Loucy (cell line): ENCODE results near the gene CLPSL1.

Experiments
- H2AFZ ChIP-seq: fragments of 200-600 bp; sonication (generic); 2 replicates; pipeline ENCODE4 v1.6.0; 2016; ENCODE audit warnings: antibody characterized with exemption, mild to moderate bottlenecking, low read length, moderate library complexity
- H3F3A ChIP-seq: fragments of 200-600 bp; 2 replicates; pipeline ENCODE4 v1.6.0; 2016; ENCODE audit warnings: antibody characterized with exemption, low read depth, mild to moderate bottlenecking
- H3K27me3 ChIP-seq: fragments of 200-600 bp; sonication (generic); 2 replicates; pipeline ENCODE4 v1.6.1; 2014; ENCODE audit warnings: low read length, mild to moderate bottlenecking; ENCODE audit not compliant: insufficient read depth, poor library complexity, severe bottlenecking
- H3K36me3 ChIP-seq: fragments of 200-600 bp; sonication (generic); 2 replicates; pipeline ENCODE4 v1.6.1; 2016; ENCODE audit warnings: low read length; ENCODE audit not compliant: insufficient read depth
- H3K4me1 ChIP-seq: fragments of 200-600 bp; sonication (generic); 2 replicates; pipeline ENCODE4 v1.5.1; 2014; ENCODE audit warnings: low read length, mild to moderate bottlenecking; ENCODE audit not compliant: insufficient read depth, poor library complexity, severe bottlenecking
- H3K4me2 ChIP-seq: fragments of 200-600 bp; sonication (generic); 2 replicates; pipeline ENCODE4 v1.6.0; 2014; ENCODE audit warnings: antibody characterized with exemption, low read length, low read depth, mild to moderate bottlenecking; ENCODE audit not compliant: poor library complexity, severe bottlenecking
- H3K4me3 ChIP-seq: fragments of 200-600 bp; sonication (generic); 2 replicates; pipeline ENCODE4 v1.5.1; 2014; ENCODE audit warnings: low read length, mild to moderate bottlenecking, mixed read lengths; ENCODE audit not compliant: poor library complexity, severe bottlenecking
- H3K79me2 ChIP-seq: fragments of 200-600 bp; sonication (generic); 2 replicates; pipeline ENCODE4 v1.6.1; 2014; ENCODE audit warnings: low read length; ENCODE audit not compliant: insufficient read depth
- H3K9ac ChIP-seq: fragments of 200-600 bp; sonication (generic); 2 replicates; pipeline ENCODE4 v1.6.0; 2014; ENCODE audit warnings: mild to moderate bottlenecking, low read depth, low read length, moderate library complexity; ENCODE audit not compliant: poor library complexity, severe bottlenecking
- H3K9me2 ChIP-seq: fragments of 200-600 bp; sonication (generic); replicated peaks from 2 replicates; pipeline ENCODE4 v1.6.1; 2016; ENCODE audit warnings: low read depth, low read length, mixed read lengths
- H3K9me3 ChIP-seq: fragments of 200-600 bp; sonication (generic); 2 replicates; pipeline ENCODE4 v1.6.1; 2014; ENCODE audit warnings: mild to moderate bottlenecking, antibody characterized with exemption, low read length, low read depth; ENCODE audit not compliant: insufficient read depth
- H4K20me1 ChIP-seq: fragments of 200-600 bp; sonication (generic); 2 replicates; pipeline ENCODE4 v1.6.0; 2014; ENCODE audit warnings: antibody characterized with exemption, low read length, mild to moderate bottlenecking; ENCODE audit not compliant: insufficient read depth, poor library complexity, severe bottlenecking
- EZH2phosphoT487 ChIP-seq: fragments of 200-600 bp; IDR thresholded peaks from 2 replicates; pipeline ENCODE4 v1.6.1; 2018; ENCODE audit warnings: antibody characterized with exemption, mild to moderate bottlenecking, moderate library complexity, borderline replicate concordance
- TF ChIP-seq, protein P1 (sequence below): fragments of 200-600 bp; sonication (generic); conservative IDR thresholded peaks from 2 replicates; pipeline ENCODE4 v1.5.1; 2014; ENCODE audit warnings: mild to moderate bottlenecking, antibody characterized with exemption, low read length

CLPSL1 gene

DNA sequence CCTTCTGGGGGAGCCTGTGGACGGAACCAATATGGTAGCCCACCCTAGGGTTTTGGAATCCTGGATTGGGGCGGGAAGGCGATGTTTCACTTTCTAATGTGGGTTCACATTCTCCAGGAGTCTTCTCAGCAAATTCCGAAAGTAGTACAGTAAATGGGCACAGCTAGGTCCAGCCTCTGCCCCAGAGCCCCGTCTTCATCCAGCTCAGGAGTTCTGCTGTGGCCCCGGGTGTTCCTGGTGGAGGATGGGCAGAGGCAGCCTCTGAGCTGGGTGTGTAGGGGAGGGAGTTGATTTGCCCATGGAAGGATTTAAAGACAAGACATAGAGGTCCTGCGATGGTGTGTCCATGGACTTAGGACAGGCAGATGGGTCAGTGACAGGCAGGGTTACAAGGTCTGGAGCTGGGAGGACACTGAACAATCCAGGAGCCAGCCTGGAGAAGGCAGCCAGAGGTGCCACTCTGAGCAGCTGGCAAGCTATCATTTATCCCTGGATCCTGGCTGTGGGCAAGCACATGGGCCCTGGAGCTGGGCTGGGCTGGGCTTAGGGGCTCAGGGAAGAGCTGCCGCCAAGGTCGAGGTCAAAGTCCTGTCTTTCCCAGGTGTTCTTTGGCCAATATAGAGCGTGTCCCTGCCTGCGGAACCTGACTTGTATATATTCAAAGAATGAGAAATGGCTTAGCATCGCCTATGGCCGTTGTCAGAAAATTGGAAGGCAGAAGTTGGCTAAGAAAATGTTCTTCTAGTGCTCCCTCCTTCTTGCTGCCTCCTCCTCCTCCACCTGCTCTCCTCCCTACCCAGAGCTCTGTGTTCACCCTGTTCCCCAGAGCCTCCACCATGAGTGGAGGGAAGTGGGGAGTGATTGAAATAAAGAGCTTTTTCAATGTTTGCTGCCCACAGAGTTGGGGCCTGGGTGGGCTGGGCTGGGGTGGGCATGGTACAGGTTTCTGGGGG is 6.7 kb downstream of the CLPSL1 start:
- no peak overlapping the region for H3K4me2 ChIP-seq
- no peaks in the 10 kb centered on the region for H3K36me3 ChIP-seq
- H4K20me1 ChIP-seq = no peaks in the 10 kb centered on the region
- no peaks in the 10 kb centered on the region for H3K9me2 ChIP-seq
- no peaks in the 10 kb centered on the region for H3K9me3 ChIP-seq
- H2AFZ ChIP-seq = no peak overlapping the region
- TF ChIP-seq, protein P1, sequence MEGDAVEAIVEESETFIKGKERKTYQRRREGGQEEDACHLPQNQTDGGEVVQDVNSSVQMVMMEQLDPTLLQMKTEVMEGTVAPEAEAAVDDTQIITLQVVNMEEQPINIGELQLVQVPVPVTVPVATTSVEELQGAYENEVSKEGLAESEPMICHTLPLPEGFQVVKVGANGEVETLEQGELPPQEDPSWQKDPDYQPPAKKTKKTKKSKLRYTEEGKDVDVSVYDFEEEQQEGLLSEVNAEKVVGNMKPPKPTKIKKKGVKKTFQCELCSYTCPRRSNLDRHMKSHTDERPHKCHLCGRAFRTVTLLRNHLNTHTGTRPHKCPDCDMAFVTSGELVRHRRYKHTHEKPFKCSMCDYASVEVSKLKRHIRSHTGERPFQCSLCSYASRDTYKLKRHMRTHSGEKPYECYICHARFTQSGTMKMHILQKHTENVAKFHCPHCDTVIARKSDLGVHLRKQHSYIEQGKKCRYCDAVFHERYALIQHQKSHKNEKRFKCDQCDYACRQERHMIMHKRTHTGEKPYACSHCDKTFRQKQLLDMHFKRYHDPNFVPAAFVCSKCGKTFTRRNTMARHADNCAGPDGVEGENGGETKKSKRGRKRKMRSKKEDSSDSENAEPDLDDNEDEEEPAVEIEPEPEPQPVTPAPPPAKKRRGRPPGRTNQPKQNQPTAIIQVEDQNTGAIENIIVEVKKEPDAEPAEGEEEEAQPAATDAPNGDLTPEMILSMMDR = no peak
- no peak for TF ChIP-seq EZH2phosphoT487
- no peak overlapping the region for H3K9ac ChIP-seq
- H3K27me3 ChIP-seq = no peaks in the 10 kb centered on the region
- H3F3A ChIP-seq = no peaks in the 10 kb centered on the region
- no peaks in the 10 kb centered on the region for H3K79me2 ChIP-seq
- no peaks in the 10 kb centered on the region for H3K4me1 ChIP-seq
- no peak overlapping the region for H3K4me3 ChIP-seq

DNA sequence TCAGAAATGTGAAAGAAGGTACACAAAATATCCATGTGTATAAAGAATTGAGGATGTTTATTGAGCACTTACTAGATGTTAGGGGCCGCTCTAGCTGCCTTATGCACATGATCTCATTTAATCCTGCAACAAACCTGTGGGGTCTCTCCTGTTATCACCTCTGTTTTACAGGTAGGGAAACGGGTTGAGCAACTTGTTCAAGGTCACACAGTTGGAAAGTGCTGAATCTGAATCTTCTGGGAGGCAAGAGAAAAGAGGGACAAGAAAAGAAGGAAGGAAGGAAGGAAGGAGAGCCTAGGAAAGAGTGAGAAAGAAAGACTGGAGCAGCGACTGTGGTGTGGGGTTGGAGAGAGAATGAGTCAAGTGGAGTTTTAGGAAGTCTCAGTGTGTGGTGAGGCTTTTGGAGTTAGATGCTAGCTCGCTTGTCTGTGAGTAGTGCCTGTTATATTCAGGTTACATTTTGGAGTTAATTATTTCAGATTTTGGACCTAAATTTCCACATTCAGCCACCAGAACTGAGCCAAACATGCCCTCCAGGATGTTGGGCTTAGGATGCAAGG is 7.7 kb downstream of the CLPSL1 start:
- no peaks in the 10 kb centered on the region for H3K4me1 ChIP-seq
- H3K9me3 ChIP-seq = no peaks in the 10 kb centered on the region
- H3K4me3 ChIP-seq = no peak overlapping the region
- no peaks in the 10 kb centered on the region for H3K27me3 ChIP-seq
- no peak overlapping the region for H3K4me2 ChIP-seq
- H3F3A ChIP-seq = no peaks in the 10 kb centered on the region
- H3K9me2 ChIP-seq = no peaks in the 10 kb centered on the region
- no peaks in the 10 kb centered on the region for H3K79me2 ChIP-seq
- no peak overlapping the region for H2AFZ ChIP-seq
- no peaks in the 10 kb centered on the region for H4K20me1 ChIP-seq
- H3K36me3 ChIP-seq = no peaks in the 10 kb centered on the region
- no peak for TF ChIP-seq EZH2phosphoT487
- TF ChIP-seq, protein P1 = no peak
- no peak overlapping the region for H3K9ac ChIP-seq

DNA sequence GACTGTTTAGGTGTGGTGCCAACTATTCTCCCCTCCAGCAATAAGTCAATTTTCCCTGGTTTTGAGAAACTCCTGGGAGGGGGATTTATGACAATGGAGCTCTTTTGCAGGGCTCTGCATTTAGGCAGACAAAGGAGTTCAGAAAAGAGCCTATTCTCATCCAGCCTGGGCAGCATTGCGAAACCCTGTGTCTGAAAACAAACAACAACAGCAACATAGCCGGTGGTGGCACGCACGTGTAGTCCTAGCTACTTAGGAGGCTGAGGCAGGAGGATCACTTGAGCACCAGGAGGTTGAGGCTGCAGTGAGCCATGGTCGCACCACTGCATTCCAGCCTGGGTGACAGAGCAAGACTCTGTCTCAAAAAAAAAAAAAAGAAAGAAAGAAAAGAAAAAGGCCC is 9.9 kb downstream of the CLPSL1 start:
- Histone ChIP-seq H4K20me1 (no peaks in the 10 kb centered on the region), H2AFZ (no peak overlapping the region), H3F3A (no peaks in the 10 kb centered on the region), H3K9ac (no peak overlapping the region), H3K9me3 (no peaks in the 10 kb centered on the region), H3K79me2 (no peaks in the 10 kb centered on the region), H3K4me3 (no peak overlapping the region), H3K4me1 (no peaks in the 10 kb centered on the region), H3K4me2 (no peak overlapping the region), H3K36me3 (no peaks in the 10 kb centered on the region), H3K9me2 (no peaks in the 10 kb centered on the region), H3K27me3 (no peaks in the 10 kb centered on the region)
- TF ChIP-seq, protein P1 = no peak
- no peak for TF ChIP-seq EZH2phosphoT487
